ENCODE data around the gene C2orf68. TPM values are rescaled to one million over a fixed set of nuclear protein-coding genes. Genes with fewer than 3 reads are reported as not detected.

Gene C2orf68
- total RNA-seq, 1 donor from 2014 or later: 47.5 TPM

- TF ChIP-seq, protein P1, sequence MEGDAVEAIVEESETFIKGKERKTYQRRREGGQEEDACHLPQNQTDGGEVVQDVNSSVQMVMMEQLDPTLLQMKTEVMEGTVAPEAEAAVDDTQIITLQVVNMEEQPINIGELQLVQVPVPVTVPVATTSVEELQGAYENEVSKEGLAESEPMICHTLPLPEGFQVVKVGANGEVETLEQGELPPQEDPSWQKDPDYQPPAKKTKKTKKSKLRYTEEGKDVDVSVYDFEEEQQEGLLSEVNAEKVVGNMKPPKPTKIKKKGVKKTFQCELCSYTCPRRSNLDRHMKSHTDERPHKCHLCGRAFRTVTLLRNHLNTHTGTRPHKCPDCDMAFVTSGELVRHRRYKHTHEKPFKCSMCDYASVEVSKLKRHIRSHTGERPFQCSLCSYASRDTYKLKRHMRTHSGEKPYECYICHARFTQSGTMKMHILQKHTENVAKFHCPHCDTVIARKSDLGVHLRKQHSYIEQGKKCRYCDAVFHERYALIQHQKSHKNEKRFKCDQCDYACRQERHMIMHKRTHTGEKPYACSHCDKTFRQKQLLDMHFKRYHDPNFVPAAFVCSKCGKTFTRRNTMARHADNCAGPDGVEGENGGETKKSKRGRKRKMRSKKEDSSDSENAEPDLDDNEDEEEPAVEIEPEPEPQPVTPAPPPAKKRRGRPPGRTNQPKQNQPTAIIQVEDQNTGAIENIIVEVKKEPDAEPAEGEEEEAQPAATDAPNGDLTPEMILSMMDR (IDR thresholded peaks at IDR 0.05; ENCODE audit: unreplicated experiment): no peak
- no peak overlapping the region for H3K27ac Mint-ChIP-seq (ENCODE audit: unreplicated experiment)
- no peak overlapping the region for H3K4me3 Mint-ChIP-seq (ENCODE audit: unreplicated experiment)
- peaks cover 8% of the 10 kb centered on the region for H3K4me1 Mint-ChIP-seq (ENCODE audit: unreplicated experiment)
- no peaks in the 10 kb centered on the region for H3K27me3 Mint-ChIP-seq (ENCODE audit: unreplicated experiment)
- no peak for DNase-seq (ENCODE audit: low spot score)
- H3K9me3 Mint-ChIP-seq (ENCODE audit: unreplicated experiment): no peaks in the 10 kb centered on the region
- peaks cover 55% of the 10 kb centered on the region for H3K36me3 Mint-ChIP-seq (ENCODE audit: low read depth, unreplicated experiment)
These were observed 38.6 kb upstream of the C2orf68 start for GRCh38 chr2:85650456-85650855.

GRCh38 chr2:85649201-85650190 is 37.6 kb upstream of the C2orf68 start:
- TF ChIP-seq, protein P1 (IDR thresholded peaks at IDR 0.05; ENCODE audit: unreplicated experiment): no peak
- H3K9me3 Mint-ChIP-seq (ENCODE audit: unreplicated experiment): no peaks in the 10 kb centered on the region
- H3K27ac Mint-ChIP-seq (ENCODE audit: unreplicated experiment): peak overlapping the region; percentile 10
- H3K36me3 Mint-ChIP-seq (ENCODE audit: low read depth, unreplicated experiment): peaks cover 55% of the 10 kb centered on the region
- DNase-seq (ENCODE audit: low spot score): no peak
- H3K27me3 Mint-ChIP-seq (ENCODE audit: unreplicated experiment): no peaks in the 10 kb centered on the region
- peaks cover 8% of the 10 kb centered on the region for H3K4me1 Mint-ChIP-seq (ENCODE audit: unreplicated experiment)
- H3K4me3 Mint-ChIP-seq (ENCODE audit: unreplicated experiment): no peak overlapping the region

DNA sequence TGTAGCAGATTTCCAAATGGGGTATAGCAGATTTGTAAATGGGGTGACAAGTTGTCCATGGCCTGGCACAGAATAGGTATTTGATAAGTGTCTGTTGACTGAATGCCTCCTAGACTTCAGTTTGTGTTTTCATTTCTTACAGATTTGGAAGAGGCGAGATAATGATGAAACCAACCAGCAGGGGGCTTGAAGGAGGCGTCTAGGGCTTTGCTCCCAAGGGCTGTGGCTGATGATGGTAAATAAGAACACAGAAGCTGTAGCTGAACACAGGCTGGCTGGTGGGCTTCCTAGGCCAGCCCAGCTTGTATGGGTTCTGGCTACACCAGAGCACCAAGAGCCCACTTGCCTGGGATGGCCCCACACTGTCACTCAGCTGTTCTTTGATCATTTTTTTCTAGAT is 36.8 kb upstream of the C2orf68 start:
- H3K9me3 Mint-ChIP-seq (ENCODE audit: unreplicated experiment): no peaks in the 10 kb centered on the region

GRCh38 chr2:85647823-85648526 is 36.1 kb upstream of the C2orf68 start:
- H3K4me1 Mint-ChIP-seq (ENCODE audit: unreplicated experiment): peaks cover 8% of the 10 kb centered on the region
- H3K27me3 Mint-ChIP-seq (ENCODE audit: unreplicated experiment): no peaks in the 10 kb centered on the region
- H3K27ac Mint-ChIP-seq (ENCODE audit: unreplicated experiment): no peak overlapping the region
- H3K4me3 Mint-ChIP-seq (ENCODE audit: unreplicated experiment): peak overlapping the region; percentile 10
- TF ChIP-seq, protein P1 (IDR thresholded peaks at IDR 0.05; ENCODE audit: unreplicated experiment): no peak
- H3K9me3 Mint-ChIP-seq (ENCODE audit: unreplicated experiment): no peaks in the 10 kb centered on the region
- no peak for DNase-seq (ENCODE audit: low spot score)
- peaks cover 48% of the 10 kb centered on the region for H3K36me3 Mint-ChIP-seq (ENCODE audit: low read depth, unreplicated experiment)

More for the DNA sequence above, 36.8 kb upstream of the C2orf68 start:
- Mint-ChIP-seq H3K36me3 (ENCODE audit: low read depth, unreplicated experiment) (peaks cover 51% of the 10 kb centered on the region), H3K27me3 (ENCODE audit: unreplicated experiment) (no peaks in the 10 kb centered on the region), H3K4me1 (ENCODE audit: unreplicated experiment) (peaks cover 8% of the 10 kb centered on the region), H3K27ac (ENCODE audit: unreplicated experiment) (no peak overlapping the region), H3K4me3 (ENCODE audit: unreplicated experiment) (peak overlapping the region; percentile 14)
- TF ChIP-seq, protein P1 (IDR thresholded peaks at IDR 0.05; ENCODE audit: unreplicated experiment): peak; percentile 70
- DNase-seq (ENCODE audit: low spot score): peak; percentile 49
